MCF 10A (cell line): ENCODE data around the gene KLHL3. TPM values are rescaled to one million over a fixed set of nuclear protein-coding genes. Genes with fewer than 3 reads are reported as not detected.

Experiments used
- BruUV-seq: library from RNA; stranded (reverse); fragments of 400-500 nt; replicated peaks from 2 replicates; lab custom pipeline; 2021; lab: Mats Ljungman, UMichigan
- CTCF ChIA-PET: fragments of 300-600 bp; sonication (Branson Sonifier 250); formaldehyde crosslinking; extraction: SDS; loops from one replicate; lab custom pipeline; 2021; ENCODE audit warnings: antibody characterized with exemption, inconsistent platforms; lab: Yijun Ruan, JAX
- POLR2A ChIA-PET: fragments of 300-600, 350-650 bp; sonication (Branson Sonifier 250); formaldehyde crosslinking; extraction: SDS; loops from one replicate; lab custom pipeline; 2020; ENCODE audit warnings: antibody characterized with exemption, inconsistent platforms; lab: Yijun Ruan, JAX
- DNase-seq: peaks from one replicate; pipeline ENCODE4 v3.0.0-alpha.2; 2018; ENCODE audit not compliant: unreplicated experiment
- H3K27ac Mint-ChIP-seq: one replicate; pipeline ENCODE4 v1.8.0; 2022; ENCODE audit warnings: mild to moderate bottlenecking, low read depth, mixed read lengths; ENCODE audit not compliant: unreplicated experiment
- H3K27me3 Mint-ChIP-seq: one replicate; pipeline ENCODE4 v1.8.0; 2022; ENCODE audit warnings: mixed read lengths; ENCODE audit not compliant: insufficient read depth, unreplicated experiment
- H3K36me3 Mint-ChIP-seq: one replicate; pipeline ENCODE4 v1.8.0; 2022; ENCODE audit warnings: mild to moderate bottlenecking, moderate library complexity, mixed read lengths; ENCODE audit not compliant: insufficient read depth, unreplicated experiment
- H3K4me1 Mint-ChIP-seq: one replicate; pipeline ENCODE4 v1.8.0; 2022; ENCODE audit warnings: mixed read lengths; ENCODE audit not compliant: insufficient read depth, unreplicated experiment
- H3K4me3 Mint-ChIP-seq: one replicate; pipeline ENCODE4 v1.8.0; 2022; ENCODE audit warnings: mild to moderate bottlenecking, moderate library complexity, mixed read lengths; ENCODE audit not compliant: unreplicated experiment
- H3K9me3 Mint-ChIP-seq: one replicate; pipeline ENCODE4 v1.8.0; 2022; ENCODE audit warnings: mixed read lengths; ENCODE audit not compliant: unreplicated experiment
- CTCF ChIP-seq: fragments of 200-600 bp; IDR thresholded peaks from one replicate; pipeline ENCODE4 v1.8.0; 2022; ENCODE audit warnings: antibody characterized with exemption, mild to moderate bottlenecking; ENCODE audit not compliant: unreplicated experiment
- intact Hi-C: fragments of 100-400 bp; cut with micrococcal nuclease; formaldehyde crosslinking; loops from 2 replicates; pipeline ENCODE4 v1.14.1; 2022
- total RNA-seq: library from RNA; stranded (reverse); gene quantifications from 2 replicates; pipeline ENCODE4 v1.2.3, GENCODE V29; 2022

KLHL3 gene
- total RNA-seq, 1 experiment from 2014 or later, result 0.49 TPM

GRCh38 chr5:137629646-137630045, 106.2 kb downstream of the KLHL3 start:
- peaks cover 16% of the 10 kb centered on the region for H3K9me3 Mint-ChIP-seq
- BruUV-seq, result no TSS peak
- no peak overlapping the region for H3K27ac Mint-ChIP-seq
- CTCF ChIA-PET, result interaction anchor here (0.6 to 14.9 kb wide), 59 partner anchors 10 to 1618 kb away, joined by 3 to 690 read pairs (median 4); partner anchors contain the start of genes HNRNPA0 and KLHL3
- TF ChIP-seq CTCF, result peak; percentile 99
- H3K4me3 Mint-ChIP-seq, result no peak overlapping the region
- intact Hi-C loops, result loop anchor here (1.0 to 10.0 kb wide), 7 partner anchors 31 to 825 kb away; partner anchors contain the start of gene FAM13B
- POLR2A ChIA-PET, result interaction anchor here (1.0 to 2.1 kb wide), 5 partner anchors 11 to 149 kb away, joined by 3 to 19 read pairs (median 7); partner anchors contain the start of gene HNRNPA0
- H3K27me3 Mint-ChIP-seq, result no peaks in the 10 kb centered on the region
- peak; percentile 87 for DNase-seq
- no peaks in the 10 kb centered on the region for H3K36me3 Mint-ChIP-seq
- H3K4me1 Mint-ChIP-seq, result no peaks in the 10 kb centered on the region

GRCh38 chr5:137627706-137628105, 108.2 kb downstream of the KLHL3 start:
- peaks cover 11% of the 10 kb centered on the region for H3K4me1 Mint-ChIP-seq
- intact Hi-C loops, result loop anchor here (10.0 kb wide), 2 partner anchors 407 to 823 kb away; partner anchors contain the start of gene FAM13B
- ChIA-PET CTCF (interaction anchor here (0.5 to 14.9 kb wide), 16 partner anchors 13 to 521 kb away, joined by 3 to 690 read pairs (median 4); partner anchors contain the start of genes HNRNPA0 and KLHL3), POLR2A (interaction anchor here (0.6 to 0.9 kb wide), 3 partner anchors 115 to 1344 kb away, joined by 3 to 4 read pairs (median 3); no protein-coding TSS in a partner anchor)
- no peaks in the 10 kb centered on the region for H3K27me3 Mint-ChIP-seq
- H3K36me3 Mint-ChIP-seq, result no peaks in the 10 kb centered on the region
- no peak overlapping the region for H3K4me3 Mint-ChIP-seq
- H3K27ac Mint-ChIP-seq, result no peak overlapping the region
- BruUV-seq, result no TSS peak
- peaks cover 15% of the 10 kb centered on the region for H3K9me3 Mint-ChIP-seq
- TF ChIP-seq CTCF, result no peak
- no peak for DNase-seq

GRCh38 chr5:137627293-137627692, 108.6 kb downstream of the KLHL3 start:
- ChIA-PET CTCF (interaction anchor here (0.5 to 14.9 kb wide), 16 partner anchors 8 to 523 kb away, joined by 3 to 690 read pairs (median 4); partner anchors contain the start of genes HNRNPA0 and KLHL3), POLR2A (interaction anchor here (0.6 to 0.9 kb wide), 3 partner anchors 115 to 1344 kb away, joined by 3 to 4 read pairs (median 3); no protein-coding TSS in a partner anchor)
- Mint-ChIP-seq H3K4me1 (peaks cover 15% of the 10 kb centered on the region), H3K9me3 (peaks cover 11% of the 10 kb centered on the region), H3K27me3 (no peaks in the 10 kb centered on the region), H3K4me3 (no peak overlapping the region), H3K27ac (no peak overlapping the region), H3K36me3 (no peaks in the 10 kb centered on the region)
- peak; percentile 48 for DNase-seq
- intact Hi-C loops, result loop anchor here (10.0 kb wide), 2 partner anchors 408 to 822 kb away; partner anchors contain the start of gene FAM13B
- no TSS peak for BruUV-seq
- TF ChIP-seq CTCF, result no peak

- intact Hi-C loops, result loop anchor here (5.0 to 10.0 kb wide), 3 partner anchors 303 to 820 kb away; partner anchors contain the start of gene FAM13B
- H3K4me1 Mint-ChIP-seq, result peaks cover 29% of the 10 kb centered on the region
- no peak for TF ChIP-seq CTCF
- ChIA-PET POLR2A (no interaction called here), CTCF (interaction anchor here (0.6 to 14.9 kb wide), 8 partner anchors 34 to 477 kb away, joined by 3 to 690 read pairs (median 4); partner anchors contain the start of genes KLHL3 and SPOCK1)
- H3K27ac Mint-ChIP-seq, result no peak overlapping the region
- H3K36me3 Mint-ChIP-seq, result no peaks in the 10 kb centered on the region
- H3K27me3 Mint-ChIP-seq, result no peaks in the 10 kb centered on the region
- DNase-seq, result no peak
- no peaks in the 10 kb centered on the region for H3K9me3 Mint-ChIP-seq
- H3K4me3 Mint-ChIP-seq, result no peak overlapping the region
- no TSS peak for BruUV-seq
Measured at GRCh38 chr5:137624786-137625349, 111.0 kb downstream of the KLHL3 start.
